GM12874 (cell line): ENCODE measurements around the gene SHPK.

ENCODE experiments used
- CTCF ChIP-seq: IDR thresholded peaks from 2 replicates; pipeline ENCODE4 v1.5.1; 2011; ENCODE audit warnings: low read depth, mild to moderate bottlenecking, control low read depth, low read length, moderate library complexity; ENCODE audit not compliant: insufficient read depth

SHPK gene

GRCh38 chr17:3621146-3621720 is 14.8 kb downstream of the SHPK start:
- TF ChIP-seq CTCF, result no peak

GRCh38 chr17:3615160-3615870 is 20.7 kb downstream of the SHPK start:
- no peak for TF ChIP-seq CTCF

- TF ChIP-seq CTCF, result no peak
These were observed 22.9 kb downstream of the SHPK start for GRCh38 chr17:3613124-3613523.

- TF ChIP-seq CTCF, result no peak
These were observed 25.5 kb downstream of the SHPK start for GRCh38 chr17:3610523-3610922.

GRCh38 chr17:3609689-3610088 is 26.4 kb downstream of the SHPK start:
- no peak for TF ChIP-seq CTCF

- TF ChIP-seq CTCF, result no peak
These were observed 32.2 kb downstream of the SHPK start for GRCh38 chr17:3603870-3604259.

GRCh38 chr17:3603119-3603869 is 32.8 kb downstream of the SHPK start:
- no peak for TF ChIP-seq CTCF
